H1 (cell line): Measurements from ENCODE around the gene PRKD3. TPM values are rescaled to one million over a fixed set of nuclear protein-coding genes. Genes with fewer than 3 reads are reported as not detected.

Experiments
- CTCF ChIA-PET: fragments of 300-600 bp; sonication (Branson Sonifier 250); formaldehyde crosslinking; loops from one replicate; lab custom pipeline; 2021; ENCODE audit not compliant: partially characterized antibody; lab: Charles Lee
- POLR2A ChIA-PET: fragments of 300-600 bp; sonication (Branson Sonifier 250); formaldehyde crosslinking; loops from one replicate; lab custom pipeline; 2021; ENCODE audit warnings: inconsistent platforms; ENCODE audit not compliant: partially characterized antibody; lab: Charles Lee
- DNase-seq, 2 experiments: peaks; one replicate each; pipeline versions ENCODE4 v3.0.0 to v3.0.0-alpha.2; 2010 to 2022; ENCODE audit warnings: low spot score in 2 of 2, low read depth in 1 of 2, mixed read lengths in 1 of 2
- FAIRE-seq: peaks from 2 replicates; lab custom pipeline; 2011; peaks lifted over from hg19 to GRCh38; lab: Jason Lieb, UNC
- H2AFZ ChIP-seq: 2 replicates; pipeline ENCODE4 v1.8.1; 2012; ENCODE audit warnings: low read length, inconsistent platforms
- H2AK5ac ChIP-seq: 2 replicates; pipeline ENCODE4 v1.6.1; 2013; ENCODE audit warnings: low read depth, low read length
- H2BK120ac ChIP-seq: replicated peaks from 2 replicates; pipeline ENCODE3; 2013; ENCODE audit warnings: low read depth, low read length, inconsistent platforms
- H2BK12ac ChIP-seq: 2 replicates; pipeline ENCODE4 v1.6.1; 2013; ENCODE audit warnings: low read depth, low read length
- H2BK15ac ChIP-seq: 2 replicates; pipeline ENCODE4 v1.6.1; 2013; ENCODE audit warnings: low read length
- H2BK20ac ChIP-seq: 2 replicates; pipeline ENCODE4 v1.6.1; 2013; ENCODE audit warnings: low read length
- H2BK5ac ChIP-seq: 2 replicates; pipeline ENCODE4 v1.6.1; 2013; ENCODE audit warnings: low read depth, low read length
- H3K14ac ChIP-seq: 2 replicates; pipeline ENCODE4 v1.6.1; 2013; ENCODE audit warnings: inconsistent platforms; ENCODE audit not compliant: insufficient read length
- H3K18ac ChIP-seq: 2 replicates; pipeline ENCODE4 v1.6.1; 2013; ENCODE audit warnings: low read length; ENCODE audit errors: extremely low read depth
- H3K23ac ChIP-seq: 2 replicates; pipeline ENCODE4 v1.6.1; 2013; ENCODE audit warnings: inconsistent platforms; ENCODE audit not compliant: insufficient read length
- H3K23me2 ChIP-seq: 2 replicates; pipeline ENCODE4 v1.6.1; 2013; ENCODE audit warnings: low read depth, low read length
- H3K27ac ChIP-seq: 2 replicates; pipeline ENCODE4 v1.6.1; 2011; ENCODE audit warnings: low read depth, low read length, inconsistent platforms
- H3K27me3 ChIP-seq, 4 experiments: replicated peaks in 1 of 4; 1 replicate in 1 of 4; 2 replicates in 3 of 4; pipeline versions ENCODE4 v1.6.1 to v1.8.1; 2011 to 2013; ENCODE audit warnings: low read length in 3 of 4, mild to moderate bottlenecking in 3 of 4, inconsistent platforms in 2 of 4, mixed read lengths in 2 of 4, moderate library complexity in 1 of 4; ENCODE audit not compliant: control insufficient read depth in 3 of 4, insufficient read depth in 3 of 4; ENCODE audit errors: extremely low read depth in 1 of 4
- H3K36me3 ChIP-seq, 4 experiments: 2 replicates each; pipeline versions ENCODE4 v1.6.1 to v1.8.1; 2011 to 2013; ENCODE audit warnings: mild to moderate bottlenecking in 4 of 4, low read length in 3 of 4, moderate library complexity in 2 of 4, control low read depth in 1 of 4, inconsistent platforms in 1 of 4; ENCODE audit not compliant: insufficient read depth in 4 of 4, control insufficient read depth in 2 of 4
- H3K4ac ChIP-seq: replicated peaks from 2 replicates; pipeline ENCODE3; 2013; ENCODE audit warnings: low read length, low read depth, mixed read lengths, inconsistent platforms; ENCODE audit not compliant: insufficient read length
- H3K4me1 ChIP-seq, 4 experiments: replicated peaks in 1 of 4; 1 replicate in 1 of 4; 2 replicates in 3 of 4; pipeline versions ENCODE4 v1.6.1 to v1.8.1; 2011 to 2013; ENCODE audit warnings: low read length in 3 of 4, inconsistent platforms in 2 of 4, mixed read lengths in 1 of 4; ENCODE audit not compliant: insufficient read depth in 4 of 4, control insufficient read depth in 3 of 4
- H3K4me2 ChIP-seq, 2 experiments: 2 replicates each; pipeline versions ENCODE4 v1.6.1 to v1.8.1; 2011 to 2013; ENCODE audit warnings: low read depth in 2 of 2, low read length in 2 of 2, control low read depth in 1 of 2, inconsistent platforms in 1 of 2, mild to moderate bottlenecking in 1 of 2; ENCODE audit not compliant: insufficient read depth in 1 of 2
- H3K4me3 ChIP-seq, 4 experiments: fragments of 200-600, 300-600 bp in 1 of 4; sonication (generic), shearing (Covaris generic), sonication (Bioruptor Twin) in 1 of 4; 2 replicates each; pipeline versions ENCODE4 v1.5.1 to v1.8.1; 2011 to 2016; ENCODE audit warnings: low read length in 4 of 4, low read depth in 3 of 4, control low read depth in 2 of 4, inconsistent platforms in 2 of 4, mild to moderate bottlenecking in 2 of 4, mixed read lengths in 1 of 4, moderate library complexity in 1 of 4; ENCODE audit not compliant: insufficient read depth in 2 of 4; ENCODE audit errors: extremely low read depth in 1 of 4
- H3K56ac ChIP-seq: replicated peaks from 2 replicates; pipeline ENCODE3; 2013; ENCODE audit warnings: low read depth, mild to moderate bottlenecking, mixed read lengths, low read length, inconsistent platforms; ENCODE audit not compliant: insufficient read length
- H3K79me1 ChIP-seq: 2 replicates; pipeline ENCODE4 v1.6.1; 2013; ENCODE audit warnings: low read depth, low read length, control low read depth
- H3K79me2 ChIP-seq, 2 experiments: 2 replicates each; pipeline versions ENCODE4 v1.6.1 to v1.8.1; 2012 to 2013; ENCODE audit warnings: low read length in 2 of 2, mild to moderate bottlenecking in 2 of 2, inconsistent platforms in 1 of 2; ENCODE audit not compliant: insufficient read depth in 2 of 2, control insufficient read depth in 1 of 2
- H3K9ac ChIP-seq, 4 experiments: replicated peaks in 1 of 4; 1 replicate in 1 of 4; 2 replicates in 3 of 4; pipeline versions ENCODE4 v1.6.1 to v1.8.1; 2011 to 2013; ENCODE audit warnings: low read depth in 3 of 4, low read length in 3 of 4, control low read depth in 2 of 4, mild to moderate bottlenecking in 2 of 4, moderate library complexity in 2 of 4, inconsistent platforms in 1 of 4; ENCODE audit errors: extremely low read depth in 1 of 4
- H3K9me3 ChIP-seq, 2 experiments: 2 replicates each; pipeline versions ENCODE4 v1.6.1 to v1.8.1; 2012 to 2013; ENCODE audit warnings: mild to moderate bottlenecking in 2 of 2, moderate library complexity in 2 of 2, control low read depth in 1 of 2, inconsistent platforms in 1 of 2, low read depth in 1 of 2, low read length in 1 of 2, mixed read lengths in 1 of 2; ENCODE audit not compliant: insufficient read depth in 2 of 2
- H4K20me1 ChIP-seq, 2 experiments: replicated peaks in 1 of 2; 2 replicates each; pipeline versions ENCODE3 to v1.8.1; 2011 to 2013; ENCODE audit warnings: inconsistent platforms in 2 of 2, low read length in 2 of 2, mild to moderate bottlenecking in 1 of 2; ENCODE audit not compliant: insufficient read depth in 2 of 2, control insufficient read depth in 1 of 2
- H4K5ac ChIP-seq: 2 replicates; pipeline ENCODE4 v1.6.1; 2013; ENCODE audit warnings: low read length, low read depth, mixed read lengths, inconsistent platforms; ENCODE audit not compliant: insufficient read length
- H4K8ac ChIP-seq: 2 replicates; pipeline ENCODE4 v1.8.0; 2013; ENCODE audit warnings: mild to moderate bottlenecking, moderate library complexity, low read length, inconsistent platforms; ENCODE audit not compliant: insufficient read depth; ENCODE audit errors: extremely low read depth
- H4K91ac ChIP-seq: replicated peaks from 2 replicates; pipeline ENCODE3; 2013; ENCODE audit warnings: low read length, mixed read lengths, inconsistent platforms; ENCODE audit not compliant: insufficient read length
- CEBPB ChIP-seq: IDR thresholded peaks from 2 replicates; pipeline ENCODE4 v1.6.1; 2012; ENCODE audit warnings: low read depth, low read length
- EZH2 ChIP-seq: fragments of 200-600 bp; sonication (generic); IDR thresholded peaks from 2 replicates; pipeline ENCODE4 v1.7.1; 2012; ENCODE audit warnings: low read depth, mild to moderate bottlenecking, moderate library complexity, low read length, inconsistent platforms; ENCODE audit not compliant: severe bottlenecking
- KDM1A ChIP-seq: fragments of 200-600, 300-600 bp; sonication (generic); IDR thresholded peaks from 2 replicates; pipeline ENCODE4 v1.7.1; 2016; ENCODE audit warnings: mild to moderate bottlenecking, low read length, borderline replicate concordance
- SP2 ChIP-seq: IDR thresholded peaks from 2 replicates; pipeline ENCODE4 v1.6.1; 2012; ENCODE audit warnings: mild to moderate bottlenecking, low read length, inconsistent platforms
- polyA plus RNA-seq, 7 experiments: library from polyadenylated mRNA; depleted of rRNA in 3 of 7; stranded (reverse) in 5 of 7; unstranded in 2 of 7; fragments of >200 nt in 5 of 7; fragments of 200-250 nt in 2 of 7; gene quantifications; 1 replicate in 5 of 7; 2 replicates in 1 of 7; 4 replicates in 1 of 7; pipeline versions ENCODE4 v1.2.1 to v1.2.3, GENCODE V29; 2011 to 2013; ENCODE audit warnings: missing spikeins in 2 of 7, mixed read lengths in 2 of 7
- total RNA-seq: library from RNA; stranded (reverse); fragmentation: NEBNext Ultra II Directional; extraction: Animal tissue kit (Norgen Biotek cat#: 25700); gene quantifications from 2 replicates; pipeline ENCODE4 v1.2.1, GENCODE V29; 2021

The PRKD3 gene
- total and polyA plus RNA-seq, 2 of the 8 experiments (the other 6 are each of a cell fraction or from before 2014, with no cell fraction given) = 12.0 to 63.3 TPM

- peaks cover 0 to 5% (median 2%) of the 10 kb centered on the region in 4 experiments; a peak in 4 of 7 replicates for H3K4me1 ChIP-seq
- H2BK12ac ChIP-seq = no peak overlapping the region
- no peak overlapping the region for H2AFZ ChIP-seq
- H3K4ac ChIP-seq = no peak overlapping the region
- H3K9ac ChIP-seq = no peak overlapping the region
- no peak overlapping the region for H2BK5ac ChIP-seq
- no peak overlapping the region for H2AK5ac ChIP-seq
- no peaks in the 10 kb centered on the region; the same call in 1 of the 2 replicates for H3K79me1 ChIP-seq
- H3K4me3 ChIP-seq = peak overlapping the region in 1 of 4 experiments; percentile 96; a peak in 2 of 8 replicates
- ChIA-PET POLR2A (interaction anchor here (0.8 to 0.9 kb wide), 2 partner anchors 10 to 17 kb away, joined by 3 read pairs; no protein-coding TSS in a partner anchor), CTCF (interaction anchor here (0.5 to 2.6 kb wide), 4 partner anchors 8 to 1070 kb away, joined by 3 to 11 read pairs (median 3); no protein-coding TSS in a partner anchor)
- no peak overlapping the region for H2BK20ac ChIP-seq
- H3K18ac ChIP-seq = no peak overlapping the region
- H3K4me2 ChIP-seq = peak overlapping the region in 1 of 2 experiments; percentile 95; a peak in 2 of 4 replicates
- no peaks in the 10 kb centered on the region; a peak in 2 of 8 replicates for H3K36me3 ChIP-seq
- H3K27ac ChIP-seq = no peak overlapping the region
- no peak overlapping the region for H4K8ac ChIP-seq
- no peak overlapping the region for H3K23ac ChIP-seq
- no peak overlapping the region for H4K91ac ChIP-seq
- no peaks in the 10 kb centered on the region for H3K9me3 ChIP-seq
- H2BK15ac ChIP-seq = no peak overlapping the region
- DNase-seq (no peak), FAIRE-seq (no peak)
- H4K20me1 ChIP-seq = peaks cover 2 to 4% of the 10 kb centered on the region in 2 experiments
- H3K56ac ChIP-seq = no peak overlapping the region
- H3K79me2 ChIP-seq = peaks cover 4 to 65% of the 10 kb centered on the region in 2 experiments; a peak in 3 of 4 replicates
- no peak overlapping the region for H2BK120ac ChIP-seq
- peaks cover 12% of the 10 kb centered on the region for H3K23me2 ChIP-seq
- H3K27me3 ChIP-seq = peaks cover 0 to 15% (median 10%) of the 10 kb centered on the region in 4 experiments; a peak in 5 of 7 replicates
- TF ChIP-seq SP2 = no peak
- no peak for TF ChIP-seq CEBPB
- TF ChIP-seq KDM1A = no peak
- no peak for TF ChIP-seq EZH2
- H3K14ac ChIP-seq = no peak overlapping the region
- no peak overlapping the region for H4K5ac ChIP-seq
Measured at GRCh38 chr2:37322368-37322767, 2.3 kb downstream of the PRKD3 start.
